Adipocyte (in vitro differentiated cells): Measurements from ENCODE around the gene SLC39A7.

Experiments used
- DNase-seq: peaks from one replicate; pipeline ENCODE4 v3.0.0-alpha.2; 2015; ENCODE audit warnings: low read depth
- H3K27me3 ChIP-seq: replicated peaks from 2 replicates; pipeline ENCODE4 v1.7.0; 2013; ENCODE audit warnings: mild to moderate bottlenecking, low read length, moderate library complexity; ENCODE audit not compliant: control insufficient read depth, insufficient read depth
- H3K36me3 ChIP-seq: 2 replicates; pipeline ENCODE4 v1.7.0; 2013; ENCODE audit warnings: low read length, mild to moderate bottlenecking, moderate library complexity; ENCODE audit not compliant: control insufficient read depth, insufficient read depth, severe bottlenecking
- H3K4me1 ChIP-seq: 2 replicates; pipeline ENCODE4 v1.7.0; 2013; ENCODE audit warnings: mild to moderate bottlenecking, low read length, moderate library complexity; ENCODE audit not compliant: control insufficient read depth, insufficient read depth
- H3K4me3 ChIP-seq: 2 replicates; pipeline ENCODE4 v1.7.0; 2013; ENCODE audit warnings: mild to moderate bottlenecking, low read length, moderate library complexity
- H3K9ac ChIP-seq: 2 replicates; pipeline ENCODE4 v1.7.0; 2013; ENCODE audit warnings: mild to moderate bottlenecking, low read length, moderate library complexity
- H3K9me3 ChIP-seq: 2 replicates; pipeline ENCODE4 v1.7.0; 2013; ENCODE audit warnings: mild to moderate bottlenecking, low read length, moderate library complexity; ENCODE audit not compliant: control insufficient read depth

SLC39A7 gene

GRCh38 chr6:33192671-33193602 is 7.7 kb upstream of the SLC39A7 start:
- Histone ChIP-seq H3K9me3 (no peaks in the 10 kb centered on the region), H3K9ac (peak overlapping the region; percentile 68), H3K27me3 (peaks cover 28% of the 10 kb centered on the region), H3K4me1 (peaks cover 10% of the 10 kb centered on the region), H3K4me3 (peak overlapping the region; percentile 74), H3K36me3 (peaks cover 35% of the 10 kb centered on the region)
- DNase-seq = peak; percentile 50

GRCh38 chr6:33193619-33194018 is 7.0 kb upstream of the SLC39A7 start:
- Histone ChIP-seq H3K36me3 (peaks cover 35% of the 10 kb centered on the region), H3K27me3 (peaks cover 28% of the 10 kb centered on the region), H3K4me3 (no peak overlapping the region), H3K9me3 (no peaks in the 10 kb centered on the region), H3K4me1 (peaks cover 16% of the 10 kb centered on the region), H3K9ac (no peak overlapping the region)
- no peak for DNase-seq

GRCh38 chr6:33194431-33194979 is 6.2 kb upstream of the SLC39A7 start:
- Histone ChIP-seq H3K4me3 (no peak overlapping the region), H3K9ac (no peak overlapping the region), H3K27me3 (peaks cover 19% of the 10 kb centered on the region), H3K9me3 (no peaks in the 10 kb centered on the region), H3K36me3 (peaks cover 35% of the 10 kb centered on the region), H3K4me1 (peaks cover 23% of the 10 kb centered on the region)
- no peak for DNase-seq

GRCh38 chr6:33195304-33196165 is 5.1 kb upstream of the SLC39A7 start:
- Histone ChIP-seq H3K9ac (no peak overlapping the region), H3K27me3 (peaks cover 15% of the 10 kb centered on the region), H3K9me3 (no peaks in the 10 kb centered on the region), H3K4me3 (no peak overlapping the region), H3K4me1 (peaks cover 25% of the 10 kb centered on the region), H3K36me3 (peaks cover 35% of the 10 kb centered on the region)
- no peak for DNase-seq

GRCh38 chr6:33197431-33198048 is 3.1 kb upstream of the SLC39A7 start:
- Histone ChIP-seq H3K9ac (peak overlapping the region; percentile 46), H3K4me3 (no peak overlapping the region), H3K27me3 (no peaks in the 10 kb centered on the region), H3K4me1 (peaks cover 35% of the 10 kb centered on the region), H3K9me3 (no peaks in the 10 kb centered on the region), H3K36me3 (peaks cover 45% of the 10 kb centered on the region)
- peak; percentile 90 for DNase-seq

GRCh38 chr6:33198159-33198852 is 2.4 kb upstream of the SLC39A7 start:
- Histone ChIP-seq H3K4me3 (no peak overlapping the region), H3K9me3 (no peaks in the 10 kb centered on the region), H3K36me3 (peaks cover 52% of the 10 kb centered on the region), H3K27me3 (no peaks in the 10 kb centered on the region), H3K9ac (peak overlapping the region; percentile 46), H3K4me1 (peaks cover 43% of the 10 kb centered on the region)
- no peak for DNase-seq

- no peak for DNase-seq
- peaks cover 56% of the 10 kb centered on the region for H3K36me3 ChIP-seq
- H3K9ac ChIP-seq = peak overlapping the region; percentile 95
- H3K4me1 ChIP-seq = peaks cover 49% of the 10 kb centered on the region
- peak overlapping the region; percentile 93 for H3K4me3 ChIP-seq
- H3K27me3 ChIP-seq = no peaks in the 10 kb centered on the region
- no peaks in the 10 kb centered on the region for H3K9me3 ChIP-seq
Measured at GRCh38 chr6:33198853-33199436, 1.7 kb upstream of the SLC39A7 start.

- no peaks in the 10 kb centered on the region for H3K27me3 ChIP-seq
- DNase-seq = no peak
- H3K4me1 ChIP-seq = peaks cover 54% of the 10 kb centered on the region
- H3K4me3 ChIP-seq = peak overlapping the region; percentile 93
- peaks cover 51% of the 10 kb centered on the region for H3K36me3 ChIP-seq
- peak overlapping the region; percentile 95 for H3K9ac ChIP-seq
- no peaks in the 10 kb centered on the region for H3K9me3 ChIP-seq
Measured at GRCh38 chr6:33199687-33200218, 914 bp upstream of the SLC39A7 start.

- Histone ChIP-seq H3K4me3 (peak overlapping the region; percentile 93), H3K4me1 (peaks cover 65% of the 10 kb centered on the region), H3K36me3 (peaks cover 37% of the 10 kb centered on the region)
Measured at GRCh38 chr6:33201147-33201545, 479 bp downstream of the SLC39A7 start.

GRCh38 chr6:33201935-33202334 is 1.3 kb downstream of the SLC39A7 start:
- H3K27me3 ChIP-seq = no peaks in the 10 kb centered on the region
- H3K9ac ChIP-seq = peak overlapping the region; percentile 95
- H3K4me1 ChIP-seq = peaks cover 71% of the 10 kb centered on the region
- no peak for DNase-seq
- peak overlapping the region; percentile 93 for H3K4me3 ChIP-seq
- no peaks in the 10 kb centered on the region for H3K9me3 ChIP-seq
- peaks cover 29% of the 10 kb centered on the region for H3K36me3 ChIP-seq

More at GRCh38 chr6:33201147-33201545, 479 bp downstream of the SLC39A7 start:
- H3K27me3 ChIP-seq = no peaks in the 10 kb centered on the region
- no peaks in the 10 kb centered on the region for H3K9me3 ChIP-seq
- no peak for DNase-seq
- peak overlapping the region; percentile 95 for H3K9ac ChIP-seq
